Sigmoid colon (tissue), 7 donors: ENCODE measurements around the gene ITPR2. TPM values are rescaled to one million over a fixed set of nuclear protein-coding genes. Genes with fewer than 3 reads are reported as not detected.

ENCODE experiments used
- DNase-seq: peaks from one replicate; pipeline ENCODE4 v3.0.0-alpha.2; 2019
- H3K27ac ChIP-seq, 4 donors: fragments of 200-600 bp; sonication (generic); one replicate each; pipeline ENCODE4 v1.5.1; 2016 to 2019; ENCODE audit warnings: mild to moderate bottlenecking in 1 of 4
- H3K27me3 ChIP-seq, 3 donors: fragments of 200-600 bp; sonication (generic); one replicate each; pipeline ENCODE4 v1.5.1; 2019; ENCODE audit warnings: mild to moderate bottlenecking in 1 of 3
- H3K36me3 ChIP-seq, 4 donors: fragments of 200-600 bp; sonication (generic); one replicate each; pipeline ENCODE4 v1.5.1; 2016 to 2019
- H3K4me1 ChIP-seq, 4 donors: fragments of 200-600 bp; sonication (generic); one replicate each; pipeline ENCODE4 v1.5.1; 2017 to 2019
- H3K4me3 ChIP-seq, 4 donors: fragments of 200-600 bp; sonication (generic); one replicate each; pipeline ENCODE4 v1.5.1; 2017 to 2019; ENCODE audit warnings: mild to moderate bottlenecking in 2 of 4, moderate library complexity in 1 of 4
- H3K9me3 ChIP-seq, 4 donors: fragments of 200-600 bp in 3 of 4; sonication (generic) in 3 of 4; one replicate each; pipeline versions ENCODE4 v1.5.1 to v1.6.1; 2013 to 2019
- CTCF ChIP-seq, 4 experiments: fragments of 450-650 bp in 3 of 4; fragments of 200-600 bp in 1 of 4; IDR thresholded peaks; one replicate each; pipeline ENCODE4 v1.5.1; 2016 to 2019; ENCODE audit warnings: antibody characterized with exemption in 4 of 4, mild to moderate bottlenecking in 3 of 4, moderate library complexity in 2 of 4
- EP300 ChIP-seq, 4 donors: sonication (generic); formaldehyde crosslinking; IDR thresholded peaks; one replicate each; pipeline ENCODE4 v1.6.1; 2017; ENCODE audit warnings: antibody characterized with exemption in 4 of 4
- POLR2A ChIP-seq, 2 donors: fragments of 450-650 bp; IDR thresholded peaks; one replicate each; pipeline ENCODE4 v1.6.1; 2016; ENCODE audit warnings: antibody characterized with exemption in 2 of 2, mild to moderate bottlenecking in 2 of 2, moderate library complexity in 2 of 2
- POLR2AphosphoS5 ChIP-seq, 4 donors: sonication (generic); formaldehyde crosslinking; IDR thresholded peaks; one replicate each; pipeline ENCODE4 v1.6.1; 2017; ENCODE audit warnings: antibody characterized with exemption in 4 of 4
- WGBS, 2 donors: extraction: QIAGEN DNeasy Blood & Tissue Kit; methylation state at CpG; one replicate each; pipeline ENCODE4 v1.1.7; 2013; 5-methylcytosine and 5-hydroxymethylcytosine counted together
- intact Hi-C: fragments of 100-400 bp; cut with DNase I; formaldehyde crosslinking; loops from one replicate; pipeline ENCODE4 v1.15.1; 2023
- polyA plus RNA-seq, 3 donors: library from polyadenylated mRNA; stranded (reverse); fragments of 200-250 nt; gene quantifications; one replicate each; pipeline ENCODE4 v1.2.3, GENCODE V29; 2013
- total RNA-seq, 4 donors: library from RNA; depleted of rRNA; stranded (reverse); fragments of >200 nt; gene quantifications; one replicate each; pipeline ENCODE4 v1.1.0, GENCODE V29; 2016
- donor health status: healthy with polysubstance abuse.
- donor health status: Bipolar disorder and iron deficiency.
- donor health status: healthy.

ITPR2 gene
- total and polyA plus RNA-seq, 7 donors: 1.4 to 78.1 (median 58.9) TPM

- Histone ChIP-seq H3K27me3 (no peaks in the 10 kb centered on the region), H3K4me1 (peaks cover 0 to 14% (median 2%) of the 10 kb centered on the region in 4 donors), H3K27ac (no peak overlapping the region), H3K4me3 (no peak overlapping the region), H3K36me3 (peaks cover 1 to 33% (median 7%) of the 10 kb centered on the region in 4 donors), H3K9me3 (no peaks in the 10 kb centered on the region)
- intact Hi-C loops: no loop called here
- TF ChIP-seq CTCF (IDR thresholded peaks at IDR 0.05) (no peak), EP300 (IDR thresholded peaks at IDR 0.05) (no peak), POLR2AphosphoS5 (IDR thresholded peaks at IDR 0.05) (no peak), POLR2A (IDR thresholded peaks at IDR 0.05) (no peak)
- WGBS, 2 donors: 95 to 96% methylated on average over 1 of the region's 1 CpG
- no peak for DNase-seq
These were observed 144.6 kb downstream of the ITPR2 start for GRCh38 chr12:26688344-26688904.

- intact Hi-C loops: no loop called here
- Histone ChIP-seq H3K27ac (no peak overlapping the region), H3K4me1 (peaks cover 0 to 6% (median 2%) of the 10 kb centered on the region in 4 donors), H3K4me3 (no peak overlapping the region), H3K27me3 (no peaks in the 10 kb centered on the region), H3K9me3 (no peaks in the 10 kb centered on the region), H3K36me3 (peaks cover 0 to 46% (median 12%) of the 10 kb centered on the region in 4 donors)
- TF ChIP-seq CTCF (IDR thresholded peaks at IDR 0.05): no peak
- TF ChIP-seq POLR2A (IDR thresholded peaks at IDR 0.05): no peak
- no peak for TF ChIP-seq POLR2AphosphoS5 (IDR thresholded peaks at IDR 0.05)
- TF ChIP-seq EP300 (IDR thresholded peaks at IDR 0.05): no peak
- 60 to 73% methylated on average over 4 of the region's 4 CpGs for WGBS, 2 donors
- no peak for DNase-seq
These were observed 146.6 kb downstream of the ITPR2 start for GRCh38 chr12:26686408-26686807.

- Histone ChIP-seq H3K4me3 (no peak overlapping the region), H3K27me3 (no peaks in the 10 kb centered on the region), H3K9me3 (no peaks in the 10 kb centered on the region), H3K27ac (no peak overlapping the region), H3K36me3 (peaks cover 0 to 53% (median 12%) of the 10 kb centered on the region in 4 donors), H3K4me1 (peaks cover 0 to 7% (median 2%) of the 10 kb centered on the region in 4 donors)
- no peak for TF ChIP-seq POLR2A (IDR thresholded peaks at IDR 0.05)
- TF ChIP-seq POLR2AphosphoS5 (IDR thresholded peaks at IDR 0.05): no peak
- TF ChIP-seq CTCF (IDR thresholded peaks at IDR 0.05): no peak
- no peak for TF ChIP-seq EP300 (IDR thresholded peaks at IDR 0.05)
- no peak for DNase-seq
- intact Hi-C loops: no loop called here
These were observed 148.9 kb downstream of the ITPR2 start for GRCh38 chr12:26684101-26684500.

GRCh38 chr12:26683443-26683842 is 149.6 kb downstream of the ITPR2 start:
- 86 to 98% methylated on average over 5 of the region's 5 CpGs for WGBS, 2 donors

GRCh38 chr12:26680727-26681455 is 152.1 kb downstream of the ITPR2 start:
- H3K4me3 ChIP-seq: no peak overlapping the region
- 30 to 77% methylated on average over 3 of the region's 3 CpGs for WGBS, 2 donors
- H3K4me1 ChIP-seq: peaks cover 0 to 11% (median 4%) of the 10 kb centered on the region in 4 donors
- no peaks in the 10 kb centered on the region for H3K27me3 ChIP-seq
- no peaks in the 10 kb centered on the region for H3K9me3 ChIP-seq
- intact Hi-C loops: no loop called here
- no peak for DNase-seq
- TF ChIP-seq EP300 (IDR thresholded peaks at IDR 0.05): no peak
- no peak for TF ChIP-seq POLR2AphosphoS5 (IDR thresholded peaks at IDR 0.05)
- peaks cover 0 to 51% (median 12%) of the 10 kb centered on the region in 4 donors for H3K36me3 ChIP-seq
- no peak overlapping the region for H3K27ac ChIP-seq

More at GRCh38 chr12:26683443-26683842, 149.6 kb downstream of the ITPR2 start:
- no peak for DNase-seq
- Histone ChIP-seq H3K27me3 (no peaks in the 10 kb centered on the region), H3K9me3 (no peaks in the 10 kb centered on the region), H3K4me3 (no peak overlapping the region), H3K36me3 (peaks cover 0 to 53% (median 12%) of the 10 kb centered on the region in 4 donors), H3K27ac (no peak overlapping the region), H3K4me1 (peaks cover 0 to 10% (median 4%) of the 10 kb centered on the region in 4 donors)
- intact Hi-C loops: no loop called here
- TF ChIP-seq EP300 (IDR thresholded peaks at IDR 0.05): no peak
